SK-N-MC (cell line): ENCODE results near the gene TOMM40.

ENCODE experiments used
- EZH2 ChIP-seq: fragments of 200-600 bp; sonication (generic); IDR thresholded peaks from one replicate; pipeline ENCODE4 v1.6.1; 2017; ENCODE audit warnings: antibody characterized with exemption
- FOXP2 ChIP-seq: optimal IDR thresholded peaks from 2 replicates; pipeline ENCODE3; 2011; ENCODE audit warnings: mild to moderate bottlenecking, moderate library complexity; ENCODE audit not compliant: insufficient read depth; ENCODE audit errors: extremely low read length, control extremely low read depth
- POLR2AphosphoS5 ChIP-seq: IDR thresholded peaks from 2 replicates; pipeline ENCODE4 v1.6.1; 2012; ENCODE audit warnings: mild to moderate bottlenecking, low read depth, low read length, borderline replicate concordance

- TF ChIP-seq EZH2, result no peak
- TF ChIP-seq POLR2AphosphoS5, result no peak
- TF ChIP-seq FOXP2, result no peak
Measured at GRCh38 chr19:44876930-44877535, 14.0 kb upstream of the TOMM40 start.
